ENCODE measurements around the gene SARNP. TPM values are rescaled to one million over a fixed set of nuclear protein-coding genes. Genes with fewer than 3 reads are reported as not detected.
"Not testable (repeated sequence)": the region's sequence is repeated elsewhere in the genome, so short reads cannot be mapped to it uniquely, and the experiment has no call there.

Gene SARNP
- total RNA-seq, 2 experiments from 2014 or later, result 99.6 to 104 TPM

DNA sequence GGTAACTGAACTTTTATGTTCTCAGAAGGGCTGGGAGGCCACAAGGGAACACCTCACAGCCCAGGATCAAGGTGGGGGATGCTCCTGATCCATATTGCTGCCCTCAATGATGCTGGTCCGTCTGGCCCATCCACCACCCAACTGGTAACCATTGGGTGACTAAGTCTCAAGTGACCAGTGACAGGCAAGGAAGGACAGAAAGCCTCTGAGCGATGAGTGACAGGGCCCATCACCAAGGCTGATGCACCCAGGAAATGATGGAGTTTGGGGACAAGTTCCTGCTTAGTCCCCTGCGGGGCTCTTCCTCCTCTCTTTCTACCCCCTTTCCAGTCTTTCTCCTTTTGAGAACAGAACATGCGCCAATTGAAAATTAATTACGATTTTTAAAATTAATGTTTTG is 27.8 kb upstream of the SARNP start:
- Mint-ChIP-seq H3K27ac (no peak overlapping the region), H3K4me1 (peaks cover 12% of the 10 kb centered on the region), H3K36me3 (no peaks in the 10 kb centered on the region), H3K9me3 (no peaks in the 10 kb centered on the region), H3K4me3 (no peak overlapping the region), H3K27me3 (no peaks in the 10 kb centered on the region)
- no peak for DNase-seq

DNA sequence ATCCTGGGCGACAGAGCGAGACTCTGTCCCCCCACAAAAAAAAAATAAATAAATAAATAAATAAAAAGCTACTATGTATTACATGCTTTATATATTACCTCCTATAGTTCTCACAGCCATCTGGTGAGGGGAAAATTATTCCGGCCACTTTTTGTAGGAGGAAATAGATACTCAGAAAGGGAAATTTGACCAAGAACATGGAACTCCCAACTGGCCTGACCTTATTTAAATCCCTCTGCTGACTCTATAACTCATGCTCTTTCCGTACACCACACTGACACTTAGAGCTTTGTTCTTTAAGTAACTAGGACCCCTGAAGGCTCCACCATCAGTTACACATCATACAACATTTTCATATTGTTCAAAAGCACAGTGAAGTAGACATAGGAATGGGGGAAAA is 27.4 kb upstream of the SARNP start:
- no peaks in the 10 kb centered on the region for H3K36me3 Mint-ChIP-seq
- no peak for DNase-seq
- H3K27me3 Mint-ChIP-seq, result no peaks in the 10 kb centered on the region
- H3K27ac Mint-ChIP-seq, result no peak overlapping the region
- peaks cover 12% of the 10 kb centered on the region for H3K4me1 Mint-ChIP-seq
- H3K4me3 Mint-ChIP-seq, result no peak overlapping the region
- no peaks in the 10 kb centered on the region for H3K9me3 Mint-ChIP-seq

DNA sequence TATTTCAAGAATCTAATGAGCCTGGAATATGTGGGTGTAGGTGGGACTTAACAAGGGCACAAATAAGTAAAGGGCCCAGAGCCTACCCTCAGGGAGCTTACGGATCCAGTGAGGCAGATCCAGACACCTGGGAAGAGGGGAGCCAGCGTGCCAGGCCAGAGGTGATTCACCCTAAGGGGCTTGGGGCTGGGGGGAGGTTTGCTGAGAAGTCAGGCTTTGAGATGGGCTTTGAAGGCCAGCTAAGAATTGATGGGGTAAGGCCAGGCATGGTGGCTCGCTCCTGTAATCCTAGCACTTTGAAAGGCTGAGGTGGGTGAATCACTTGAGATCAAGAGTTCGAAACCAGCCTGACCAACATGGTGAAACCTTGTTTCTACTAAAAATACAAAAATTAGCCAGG is 25.9 kb upstream of the SARNP start:
- Mint-ChIP-seq H3K9me3 (no peaks in the 10 kb centered on the region), H3K4me1 (peaks cover 12% of the 10 kb centered on the region), H3K4me3 (no peak overlapping the region), H3K27me3 (no peaks in the 10 kb centered on the region), H3K27ac (no peak overlapping the region), H3K36me3 (no peaks in the 10 kb centered on the region)
- no peak for DNase-seq

DNA sequence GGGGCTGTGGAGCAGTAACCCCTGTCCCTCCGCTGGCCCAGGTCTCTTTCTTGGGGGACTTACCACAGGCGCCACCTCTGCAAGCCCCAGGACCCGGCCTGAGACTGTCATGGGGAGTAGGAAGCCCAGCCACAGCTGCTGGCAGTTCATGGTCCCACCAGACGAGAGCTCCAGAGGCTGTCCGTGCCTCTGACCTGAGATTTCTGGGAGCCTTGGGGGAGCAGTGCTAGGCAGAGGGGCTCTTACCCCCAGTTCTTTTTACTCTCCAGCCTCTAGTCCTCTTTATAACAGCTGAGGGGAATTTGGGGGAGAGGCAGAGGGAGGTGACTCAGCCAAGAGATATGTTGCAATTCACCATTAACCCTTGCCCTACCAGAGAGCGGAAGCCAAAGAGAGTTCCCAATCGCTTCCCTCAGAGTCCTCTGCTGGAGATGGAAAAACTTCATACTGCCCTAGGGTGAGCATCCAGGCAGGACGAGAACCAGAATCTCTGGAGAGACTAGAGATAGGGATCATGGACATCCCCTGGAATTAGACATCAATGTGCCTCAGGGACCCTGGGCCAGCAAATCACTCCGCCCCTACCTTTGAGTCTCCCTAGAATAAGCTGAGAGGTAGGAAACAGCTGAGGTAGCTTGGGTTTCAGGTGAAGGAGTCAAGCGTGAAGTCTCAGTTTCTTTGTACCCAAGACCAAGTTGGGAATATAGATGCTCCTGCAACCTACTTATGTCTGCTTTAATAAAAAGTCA is 25.3 kb upstream of the SARNP start, which contains the start of gene MMP19:
MMP19 (minus strand) TSS at position 256 of the 749 bp plus-strand sequence; CDS start at position 150, 106 bp downstream.
- no peak for DNase-seq
- Mint-ChIP-seq H3K27me3 (no peaks in the 10 kb centered on the region), H3K27ac (no peak within 1 kb of the TSS), H3K4me3 (no peak within 1 kb of the TSS), H3K36me3 (no peaks in the 10 kb centered on the region), H3K9me3 (no peaks in the 10 kb centered on the region), H3K4me1 (peaks cover 11% of the 10 kb centered on the region)

DNA sequence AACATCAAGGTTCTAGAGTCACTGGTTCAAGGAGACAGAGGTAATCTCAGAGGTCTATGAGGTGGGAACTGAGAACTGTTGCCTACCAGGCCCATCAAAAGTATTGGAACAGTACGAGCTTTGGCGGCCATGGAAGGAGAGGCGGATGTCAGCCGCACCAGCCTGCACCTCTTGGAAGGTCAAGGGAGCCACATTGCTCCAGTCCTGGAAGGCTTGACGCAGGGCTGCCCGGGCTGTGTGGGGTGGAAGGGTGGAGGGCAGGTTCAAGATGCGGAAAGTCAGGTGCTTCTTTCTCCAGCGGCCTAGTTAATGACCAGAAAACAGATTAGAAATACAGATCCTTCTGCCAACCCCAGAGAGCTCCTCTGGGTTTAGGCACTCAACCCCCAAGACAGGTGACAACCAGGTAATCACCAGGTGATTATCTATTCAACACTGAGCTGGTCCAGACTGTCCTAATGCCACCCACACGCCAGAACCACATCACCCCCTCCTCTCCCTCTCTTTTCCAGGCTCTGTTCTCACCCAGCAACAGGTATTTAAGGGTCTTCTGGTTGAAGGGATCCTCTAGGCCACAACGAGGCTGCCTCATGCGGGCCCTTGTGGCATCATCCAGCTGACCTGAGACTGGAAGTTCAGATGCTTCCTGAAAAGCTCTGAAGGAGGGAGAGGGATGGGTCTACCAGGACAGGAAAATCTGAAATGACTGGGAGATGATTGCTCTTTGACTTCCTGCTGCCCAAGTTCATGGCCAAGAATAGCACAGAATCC is 23.2 kb upstream of the SARNP start:
- H3K27ac Mint-ChIP-seq, result no peak overlapping the region
- H3K4me3 Mint-ChIP-seq, result no peak overlapping the region
- no peaks in the 10 kb centered on the region for H3K9me3 Mint-ChIP-seq
- no peak for DNase-seq
- no peaks in the 10 kb centered on the region for H3K27me3 Mint-ChIP-seq
- H3K36me3 Mint-ChIP-seq, result no peaks in the 10 kb centered on the region
- peaks cover 5% of the 10 kb centered on the region for H3K4me1 Mint-ChIP-seq

DNA sequence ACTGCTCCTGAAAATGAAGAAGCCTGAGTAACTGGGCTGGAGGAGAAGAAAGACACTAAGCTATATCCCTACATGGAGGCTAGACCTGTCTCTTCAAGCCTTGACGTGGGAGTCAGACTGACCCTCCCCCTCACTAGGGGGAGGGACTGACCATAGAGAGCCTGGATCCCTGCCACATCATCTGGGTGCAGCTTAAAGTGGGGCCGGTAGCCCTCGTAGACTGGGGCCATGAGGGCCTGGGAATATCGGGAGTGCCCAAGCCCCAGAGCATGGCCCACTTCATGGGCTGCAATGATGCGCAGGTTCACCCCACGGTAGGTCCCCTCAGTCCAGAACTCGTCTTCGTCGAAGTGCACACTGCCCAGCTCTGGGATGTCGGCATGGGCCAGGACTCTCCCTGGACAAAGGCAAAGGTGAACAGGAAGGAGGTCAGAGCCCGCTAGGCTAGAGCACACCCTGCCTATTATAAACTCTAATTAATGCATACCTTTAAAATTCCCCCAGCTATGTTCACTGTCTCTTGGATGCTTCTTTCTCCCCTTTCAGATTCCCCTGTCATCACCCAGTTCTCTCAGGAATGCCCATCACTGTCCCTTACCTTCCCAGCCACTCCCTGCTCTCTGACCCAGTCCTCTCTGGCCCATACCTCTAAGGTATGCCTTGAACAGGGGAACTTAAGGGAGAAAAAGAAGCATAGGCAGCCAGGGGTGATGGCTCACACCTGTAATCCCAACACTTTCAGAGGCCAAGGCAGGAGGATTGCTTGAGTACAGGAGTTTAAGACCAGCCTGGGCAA is 22.0 kb upstream of the SARNP start:
- H3K27ac Mint-ChIP-seq, result no peak overlapping the region
- H3K27me3 Mint-ChIP-seq, result no peaks in the 10 kb centered on the region
- DNase-seq, result no peak
- H3K4me1 Mint-ChIP-seq, result peaks cover 5% of the 10 kb centered on the region
- no peaks in the 10 kb centered on the region for H3K9me3 Mint-ChIP-seq
- no peak overlapping the region for H3K4me3 Mint-ChIP-seq
- no peaks in the 10 kb centered on the region for H3K36me3 Mint-ChIP-seq

DNA sequence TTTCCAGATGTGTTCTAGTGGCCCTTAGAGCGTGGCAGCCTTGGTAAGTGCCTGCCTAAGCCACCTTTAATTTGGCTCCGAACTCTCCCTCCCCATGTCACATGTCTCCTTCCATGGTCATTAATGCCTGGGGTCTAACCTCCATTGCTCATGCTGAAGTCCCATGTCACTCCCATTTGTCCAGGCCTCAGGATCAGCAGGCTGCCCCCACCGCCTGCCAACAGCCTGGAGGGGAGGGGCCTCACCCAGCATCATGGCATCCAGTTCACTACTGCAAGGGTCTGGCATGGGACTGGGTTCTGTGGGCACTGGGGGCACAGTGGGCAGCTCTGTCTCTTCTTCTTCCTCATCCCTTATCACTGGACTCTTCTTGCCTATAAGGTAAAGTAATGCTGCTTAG is 20.8 kb upstream of the SARNP start:
- Mint-ChIP-seq H3K4me1 (peaks cover 5% of the 10 kb centered on the region), H3K9me3 (no peaks in the 10 kb centered on the region), H3K4me3 (no peak overlapping the region)

DNA sequence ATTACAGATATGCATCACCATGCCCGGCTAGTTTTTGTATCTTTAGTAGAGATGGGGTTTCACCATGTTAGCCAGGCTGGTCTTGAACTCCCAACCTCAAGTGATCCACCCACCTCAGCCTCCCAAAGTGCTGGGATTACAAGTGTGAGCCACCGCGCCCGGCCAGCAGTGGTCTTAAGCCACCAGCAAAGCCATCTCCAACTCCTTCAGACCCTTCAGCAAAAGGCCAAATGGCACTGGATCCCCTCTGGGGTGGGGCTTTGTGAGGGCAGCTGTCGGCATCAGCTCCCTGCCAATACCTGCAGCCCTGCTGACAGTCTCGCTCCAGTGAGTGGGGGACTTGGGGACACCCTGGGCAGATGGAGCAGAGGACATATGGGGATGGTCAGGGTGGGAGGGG is 16.9 kb upstream of the SARNP start:
- not testable (repeated sequence) for H3K4me3 Mint-ChIP-seq, DNase-seq, H3K36me3 Mint-ChIP-seq, H3K27me3 Mint-ChIP-seq, H3K9me3 Mint-ChIP-seq, H3K27ac Mint-ChIP-seq
- peaks cover 20% of the 10 kb centered on the region for H3K4me1 Mint-ChIP-seq

More for the DNA sequence above, 20.8 kb upstream of the SARNP start:
- Mint-ChIP-seq H3K27me3 (no peaks in the 10 kb centered on the region), H3K36me3 (peaks cover 2% of the 10 kb centered on the region), H3K27ac (no peak overlapping the region)
- no peak for DNase-seq

DNA sequence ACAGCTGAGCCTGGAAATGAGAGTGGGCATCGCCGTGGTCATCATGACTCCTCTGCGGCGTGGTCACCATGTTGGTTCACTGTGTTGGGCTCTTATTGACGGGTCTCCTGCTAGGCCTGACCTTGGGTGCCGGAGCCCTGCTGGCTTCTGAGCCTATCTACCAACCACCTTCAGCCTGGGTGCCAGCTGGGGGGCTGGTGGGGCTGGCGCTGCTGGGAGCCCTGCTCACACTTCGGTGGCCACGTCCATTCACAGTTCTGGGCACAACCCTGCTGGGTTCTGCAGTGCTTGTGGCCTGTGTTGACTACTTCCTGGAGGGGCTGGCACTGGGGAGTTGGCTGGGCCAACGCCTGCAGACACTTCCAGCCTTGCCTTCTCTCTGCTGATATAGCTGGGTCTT is 15.5 kb upstream of the SARNP start:
- Mint-ChIP-seq H3K4me3 (no peak overlapping the region), H3K4me1 (peaks cover 25% of the 10 kb centered on the region), H3K27ac (no peak overlapping the region), H3K36me3 (peaks cover 8% of the 10 kb centered on the region), H3K9me3 (no peaks in the 10 kb centered on the region), H3K27me3 (no peaks in the 10 kb centered on the region)
- no peak for DNase-seq

DNA sequence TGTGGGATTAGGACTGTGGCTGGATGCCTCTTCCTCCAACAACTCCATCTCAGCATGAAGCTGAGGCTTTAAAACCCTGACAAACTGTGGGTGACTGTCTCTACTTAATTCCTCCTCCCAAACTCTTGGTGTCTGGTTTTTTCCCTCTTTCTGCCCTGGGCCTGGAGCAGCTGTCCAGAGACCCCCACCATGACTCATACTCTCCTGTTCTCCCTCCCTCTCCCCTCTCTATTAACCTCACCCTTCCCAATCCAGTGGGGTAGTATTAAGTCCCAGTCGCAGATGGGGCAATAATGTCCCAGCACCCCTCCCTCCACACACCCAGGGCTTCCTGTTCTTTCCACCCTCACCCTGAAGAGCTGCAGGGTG is 13.9 kb upstream of the SARNP start:
- no peaks in the 10 kb centered on the region for H3K27me3 Mint-ChIP-seq
- peaks cover 23% of the 10 kb centered on the region for H3K36me3 Mint-ChIP-seq
- peak overlapping the region; percentile 38 for H3K27ac Mint-ChIP-seq
- no peak for DNase-seq
- no peaks in the 10 kb centered on the region for H3K9me3 Mint-ChIP-seq
- H3K4me3 Mint-ChIP-seq, result peak overlapping the region; percentile 99
- peaks cover 33% of the 10 kb centered on the region for H3K4me1 Mint-ChIP-seq

DNA sequence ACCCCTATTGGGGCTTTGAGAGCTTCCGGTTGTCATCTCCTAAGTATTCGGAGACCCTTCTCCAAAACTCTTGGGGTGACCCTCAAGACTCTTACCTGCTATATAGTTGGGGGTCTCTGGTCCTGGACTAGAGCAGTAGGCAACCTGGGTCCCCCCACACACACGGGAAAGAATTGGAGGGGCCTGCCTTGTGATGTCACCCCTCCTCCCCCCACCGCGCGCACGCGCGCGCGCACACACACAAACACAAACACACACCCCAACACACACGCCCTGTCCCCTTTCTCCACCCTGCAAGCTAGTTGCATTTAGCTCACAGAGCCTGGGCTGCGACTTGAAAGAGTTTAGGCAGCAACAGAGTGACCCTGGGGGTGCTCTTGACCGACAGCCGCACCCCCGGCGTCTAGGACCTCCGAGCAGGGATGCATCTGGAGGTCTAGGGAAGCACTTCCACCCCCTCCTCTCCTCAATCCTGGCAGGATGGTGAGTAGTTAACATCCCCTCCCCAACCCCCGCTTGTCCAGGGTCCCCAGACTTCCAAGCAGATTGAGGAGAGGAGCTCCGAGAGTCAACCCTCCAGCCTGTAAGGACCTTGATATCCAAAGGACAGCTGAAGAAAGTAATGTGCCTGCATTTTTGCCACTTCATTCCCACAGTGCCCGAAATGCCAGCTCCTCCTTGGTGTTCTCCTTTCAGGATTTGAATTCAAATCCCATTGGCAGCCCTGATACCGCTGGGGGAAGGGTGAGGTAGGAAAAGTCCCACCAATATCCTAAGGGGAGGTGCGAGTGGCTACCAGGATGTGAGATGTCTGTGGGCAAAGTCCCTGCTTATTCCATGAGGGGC is 13.3 kb upstream of the SARNP start:
- Mint-ChIP-seq H3K9me3 (no peaks in the 10 kb centered on the region), H3K4me1 (peaks cover 38% of the 10 kb centered on the region), H3K36me3 (peaks cover 28% of the 10 kb centered on the region), H3K27me3 (no peaks in the 10 kb centered on the region), H3K27ac (peak overlapping the region; percentile 95), H3K4me3 (peak overlapping the region; percentile 99)
- DNase-seq, result peak; percentile 57

DNA sequence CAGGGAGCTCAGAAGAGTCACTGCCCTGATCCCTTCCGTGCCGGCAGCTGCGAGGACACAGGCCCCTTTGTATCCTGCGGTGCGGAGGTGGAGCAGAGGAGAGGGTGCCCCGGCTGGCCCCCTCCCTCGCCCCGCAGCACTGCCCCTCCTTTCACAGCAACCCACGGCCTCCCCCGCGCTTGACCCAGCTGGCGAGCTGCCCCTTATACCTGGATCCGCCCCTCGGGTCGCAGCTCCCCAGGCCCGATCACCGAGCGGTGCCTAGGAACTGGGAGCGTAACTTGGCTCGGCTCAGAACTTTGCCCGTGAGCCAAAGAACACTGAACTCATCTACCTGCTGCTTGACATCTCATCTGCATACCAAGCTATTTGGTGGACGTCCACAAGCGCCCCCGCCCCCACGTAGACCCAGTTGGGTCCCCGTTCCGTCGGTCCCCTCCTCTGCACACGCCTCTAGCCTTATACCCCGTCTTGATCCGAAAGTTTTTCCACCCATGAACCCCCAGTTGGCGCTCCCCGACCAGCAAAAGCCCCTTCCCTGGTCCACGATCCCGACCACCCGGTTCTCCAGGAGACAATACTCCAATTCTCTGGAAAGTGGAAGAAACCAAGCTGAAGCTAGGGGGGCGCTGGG is 12.6 kb upstream of the SARNP start:
- H3K4me3 Mint-ChIP-seq, result peak overlapping the region; percentile 99
- H3K27ac Mint-ChIP-seq, result peak overlapping the region; percentile 95
- peak; percentile 43 for DNase-seq
- H3K27me3 Mint-ChIP-seq, result no peaks in the 10 kb centered on the region
- no peaks in the 10 kb centered on the region for H3K9me3 Mint-ChIP-seq
- peaks cover 43% of the 10 kb centered on the region for H3K4me1 Mint-ChIP-seq
- peaks cover 29% of the 10 kb centered on the region for H3K36me3 Mint-ChIP-seq

DNA sequence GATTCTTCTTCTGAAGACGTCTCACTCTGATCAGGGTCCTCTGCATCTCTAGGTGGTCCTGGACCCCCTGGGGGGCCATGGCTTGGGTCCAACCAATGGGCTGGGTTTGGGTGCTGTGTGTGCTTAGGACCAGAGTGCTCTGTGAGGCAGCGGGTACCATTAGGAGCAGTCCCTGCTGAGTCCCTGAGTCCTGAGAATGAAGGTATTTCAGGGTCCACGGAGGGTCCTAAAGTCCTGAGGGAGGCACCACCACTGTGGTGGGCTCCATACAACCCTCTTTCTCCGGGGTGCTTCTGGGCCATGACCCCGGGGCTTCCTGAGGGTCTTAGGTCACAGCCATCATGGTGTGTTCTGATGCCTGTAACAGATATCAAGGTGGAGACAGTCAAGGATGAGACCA is 10.8 kb upstream of the SARNP start:
- no peaks in the 10 kb centered on the region for H3K27me3 Mint-ChIP-seq
- peak overlapping the region; percentile 99 for H3K4me3 Mint-ChIP-seq
- no peaks in the 10 kb centered on the region for H3K9me3 Mint-ChIP-seq
- H3K36me3 Mint-ChIP-seq, result peaks cover 35% of the 10 kb centered on the region
- no peak for DNase-seq
- peak overlapping the region; percentile 95 for H3K27ac Mint-ChIP-seq
- peaks cover 56% of the 10 kb centered on the region for H3K4me1 Mint-ChIP-seq

DNA sequence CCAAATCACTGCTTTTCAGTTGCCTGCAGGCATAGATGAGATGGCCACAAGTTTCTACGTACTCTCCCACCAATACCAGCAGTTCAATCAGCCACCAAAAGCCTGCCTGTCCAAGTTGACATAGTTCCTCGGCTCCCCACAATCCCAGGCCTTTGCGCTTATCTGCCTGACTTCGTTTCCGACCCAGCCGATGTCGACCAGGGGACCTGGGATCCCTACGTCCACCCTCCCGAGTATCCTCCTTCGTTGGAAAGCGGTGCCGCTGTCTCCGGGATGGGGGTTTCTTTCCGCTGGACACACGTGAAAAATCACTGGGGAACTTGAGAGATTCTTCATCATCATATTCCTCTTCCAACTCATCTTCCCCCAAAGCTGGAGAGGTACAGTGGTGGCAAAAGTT is 10.3 kb upstream of the SARNP start:
- peaks cover 39% of the 10 kb centered on the region for H3K36me3 Mint-ChIP-seq
- H3K4me1 Mint-ChIP-seq, result peaks cover 62% of the 10 kb centered on the region
- no peaks in the 10 kb centered on the region for H3K9me3 Mint-ChIP-seq
- peak overlapping the region; percentile 99 for H3K4me3 Mint-ChIP-seq
- H3K27me3 Mint-ChIP-seq, result no peaks in the 10 kb centered on the region
- peak overlapping the region; percentile 95 for H3K27ac Mint-ChIP-seq
- no peak for DNase-seq
